GM13977 (cell line): ENCODE data around the gene TP73.
"Not testable (repeated sequence)": the region's sequence is repeated elsewhere in the genome, so short reads cannot be mapped to it uniquely, and the experiment has no call there.

Experiments
- DNase-seq: peaks from one replicate; pipeline ENCODE4 v3.0.0; 2012; ENCODE audit warnings: low spot score
- CTCF ChIP-seq: IDR thresholded peaks from 2 replicates; pipeline ENCODE4 v1.5.1; 2012; ENCODE audit warnings: mild to moderate bottlenecking, control low read depth; ENCODE audit not compliant: insufficient read depth; ENCODE audit errors: extremely low read depth, missing control alignments
- in situ Hi-C: fragments of 300-500 bp; cut with MboI; formaldehyde crosslinking; loops from one replicate; pipeline ENCODE4 v1.12.0; 2022; ENCODE audit warnings: low sequenced_read_pairs, low pct_unique_long_range_greater_than_20kb, mixed read lengths, inconsistent platforms; ENCODE audit not compliant: unreplicated experiment

Gene TP73

GRCh38 chr1:3724416-3725030, 72.2 kb downstream of the TP73 start:
- in situ Hi-C loops = not testable (repeated sequence)
- peak; percentile 99 for TF ChIP-seq CTCF
- DNase-seq = peak; percentile 86

- no peak for DNase-seq
- TF ChIP-seq CTCF = no peak
- in situ Hi-C loops = no loop called here
These were observed 73.0 kb downstream of the TP73 start for GRCh38 chr1:3725366-3725765.

GRCh38 chr1:3727042-3727824, 74.9 kb downstream of the TP73 start:
- peak; percentile 79 for DNase-seq
- in situ Hi-C loops = no loop called here
- peak; percentile 64 for TF ChIP-seq CTCF

GRCh38 chr1:3727825-3728776, 75.8 kb downstream of the TP73 start:
- TF ChIP-seq CTCF = no peak
- DNase-seq = no peak
- in situ Hi-C loops = no loop called here

- no peak for DNase-seq
- in situ Hi-C loops = no loop called here
- no peak for TF ChIP-seq CTCF
These were observed 77.6 kb downstream of the TP73 start for GRCh38 chr1:3729594-3730542.
